SJSA1 (cell line): ENCODE measurements around the gene DDR1. TPM values are rescaled to one million over a fixed set of nuclear protein-coding genes. Genes with fewer than 3 reads are reported as not detected.

Experiments
- DNase-seq, 2 experiments: peaks; one replicate each; pipeline ENCODE4 v3.0.0-alpha.2; 2015 to 2020; ENCODE audit warnings: low spot score in 2 of 2, low read depth in 1 of 2
- H3K27ac ChIP-seq: fragments of 250-450 bp; sonication (Bioruptor Pico); 2 replicates; pipeline ENCODE4 v1.5.1; 2020; ENCODE audit warnings: mild to moderate bottlenecking, moderate library complexity
- H3K27me3 ChIP-seq: fragments of 250-450 bp; sonication (Bioruptor Pico); replicated peaks from 2 replicates; pipeline ENCODE4 v1.5.1; 2020; ENCODE audit warnings: mild to moderate bottlenecking, moderate library complexity
- H3K36me3 ChIP-seq: fragments of 250-450 bp; sonication (Bioruptor Pico); 2 replicates; pipeline ENCODE4 v1.5.1; 2020; ENCODE audit warnings: mild to moderate bottlenecking
- H3K4me1 ChIP-seq: fragments of 250-450 bp; sonication (Bioruptor Pico); replicated peaks from 2 replicates; pipeline ENCODE4 v1.6.1; 2021; ENCODE audit warnings: mild to moderate bottlenecking
- H3K4me3 ChIP-seq: fragments of 250-450 bp; sonication (Bioruptor Pico); 2 replicates; pipeline ENCODE4 v1.5.1; 2020; ENCODE audit warnings: mild to moderate bottlenecking
- H3K9me3 ChIP-seq: fragments of 250-450 bp; sonication (Bioruptor Pico); replicated peaks from 2 replicates; pipeline ENCODE4 v1.5.1; 2020; ENCODE audit warnings: mild to moderate bottlenecking
- total RNA-seq: library from RNA; depleted of rRNA; stranded (reverse); fragments of >200 nt; shearing (Covaris generic); gene quantifications from 2 replicates; pipeline ENCODE4 v1.2.3, GENCODE V29; 2014

Gene DDR1
- total RNA-seq, 1 experiment from 2014 or later, result 18.2 TPM

GRCh38 chr6:30889921-30890645 lies 5.8 kb downstream of the DDR1 start:
- Histone ChIP-seq H3K9me3 (no peaks in the 10 kb centered on the region), H3K4me1 (peaks cover 48% of the 10 kb centered on the region), H3K27ac (no peak overlapping the region), H3K4me3 (no peak overlapping the region), H3K36me3 (peaks cover 29% of the 10 kb centered on the region), H3K27me3 (no peaks in the 10 kb centered on the region)
- DNase-seq, result no peak

GRCh38 chr6:30890646-30891449 lies 6.5 kb downstream of the DDR1 start:
- Histone ChIP-seq H3K4me3 (no peak overlapping the region), H3K27me3 (no peaks in the 10 kb centered on the region), H3K36me3 (peaks cover 29% of the 10 kb centered on the region), H3K9me3 (no peaks in the 10 kb centered on the region), H3K4me1 (peaks cover 40% of the 10 kb centered on the region), H3K27ac (no peak overlapping the region)
- no peak for DNase-seq

- Histone ChIP-seq H3K4me1 (peaks cover 35% of the 10 kb centered on the region), H3K27me3 (no peaks in the 10 kb centered on the region), H3K27ac (no peak overlapping the region), H3K9me3 (no peaks in the 10 kb centered on the region), H3K4me3 (no peak overlapping the region), H3K36me3 (peaks cover 29% of the 10 kb centered on the region)
- no peak for DNase-seq
These were observed 7.1 kb downstream of the DDR1 start for GRCh38 chr6:30891450-30891723.

- H3K36me3 ChIP-seq, result peaks cover 29% of the 10 kb centered on the region
- H3K4me1 ChIP-seq, result peaks cover 29% of the 10 kb centered on the region
- no peaks in the 10 kb centered on the region for H3K27me3 ChIP-seq
- no peak overlapping the region for H3K27ac ChIP-seq
- H3K4me3 ChIP-seq, result no peak overlapping the region
- no peaks in the 10 kb centered on the region for H3K9me3 ChIP-seq
- no peak for DNase-seq
These were observed 7.7 kb downstream of the DDR1 start for GRCh38 chr6:30891816-30892538.

- Histone ChIP-seq H3K27ac (no peak overlapping the region), H3K9me3 (no peaks in the 10 kb centered on the region), H3K4me3 (no peak overlapping the region), H3K27me3 (no peaks in the 10 kb centered on the region), H3K36me3 (peaks cover 32% of the 10 kb centered on the region), H3K4me1 (peaks cover 21% of the 10 kb centered on the region)
- DNase-seq, result no peak
These were observed 8.8 kb downstream of the DDR1 start for GRCh38 chr6:30893001-30893591.

DNA sequence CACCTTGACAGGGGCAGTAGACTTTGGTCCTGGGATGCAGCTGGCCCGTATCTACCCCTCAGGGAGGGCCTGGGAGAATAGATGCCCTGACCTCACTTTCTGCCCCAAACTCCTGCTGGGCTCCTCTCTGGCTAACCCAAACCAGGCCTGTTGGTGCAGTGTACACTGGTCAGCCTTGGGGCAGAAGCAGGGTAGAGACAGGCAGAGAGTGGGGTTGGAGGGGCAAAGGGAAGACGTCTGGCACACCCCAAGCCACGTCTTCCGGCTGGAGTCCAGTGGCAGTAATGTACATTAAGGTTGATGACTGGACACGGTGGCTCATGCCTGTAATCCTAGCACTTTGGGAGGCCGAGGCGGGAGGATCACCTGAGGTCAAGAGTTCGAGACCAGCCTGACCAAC lies 9.3 kb downstream of the DDR1 start:
- H3K4me3 ChIP-seq, result no peak overlapping the region
- no peaks in the 10 kb centered on the region for H3K9me3 ChIP-seq
- peaks cover 16% of the 10 kb centered on the region for H3K4me1 ChIP-seq
- H3K27ac ChIP-seq, result no peak overlapping the region
- DNase-seq, result no peak
- peaks cover 37% of the 10 kb centered on the region for H3K36me3 ChIP-seq
- no peaks in the 10 kb centered on the region for H3K27me3 ChIP-seq

GRCh38 chr6:30894381-30894780 lies 10.1 kb downstream of the DDR1 start:
- Histone ChIP-seq H3K9me3 (no peaks in the 10 kb centered on the region), H3K4me1 (peaks cover 12% of the 10 kb centered on the region), H3K27me3 (no peaks in the 10 kb centered on the region), H3K36me3 (peaks cover 34% of the 10 kb centered on the region), H3K27ac (no peak overlapping the region), H3K4me3 (no peak overlapping the region)
- DNase-seq, result no peak

- Histone ChIP-seq H3K9me3 (no peaks in the 10 kb centered on the region), H3K4me1 (peaks cover 9% of the 10 kb centered on the region), H3K4me3 (no peak overlapping the region), H3K27ac (no peak overlapping the region), H3K27me3 (no peaks in the 10 kb centered on the region), H3K36me3 (peaks cover 32% of the 10 kb centered on the region)
- DNase-seq, result no peak
These were observed 10.6 kb downstream of the DDR1 start for GRCh38 chr6:30894935-30895334.

GRCh38 chr6:30895343-30895742 lies 11.0 kb downstream of the DDR1 start:
- Histone ChIP-seq H3K27ac (no peak overlapping the region), H3K4me3 (no peak overlapping the region), H3K36me3 (peaks cover 29% of the 10 kb centered on the region), H3K27me3 (no peaks in the 10 kb centered on the region), H3K9me3 (no peaks in the 10 kb centered on the region), H3K4me1 (peaks cover 5% of the 10 kb centered on the region)
- DNase-seq, result no peak

- Histone ChIP-seq H3K36me3 (peaks cover 24% of the 10 kb centered on the region), H3K4me3 (no peak overlapping the region), H3K27me3 (no peaks in the 10 kb centered on the region), H3K9me3 (no peaks in the 10 kb centered on the region), H3K4me1 (0 out of 2 replicates have a peak, but pooled peaks cover 3% of the 10 kb centered on the region), H3K27ac (no peak overlapping the region)
- no peak for DNase-seq
These were observed 12.2 kb downstream of the DDR1 start for GRCh38 chr6:30896541-30896940.

GRCh38 chr6:30897882-30898281 lies 13.6 kb downstream of the DDR1 start:
- Histone ChIP-seq H3K9me3 (no peaks in the 10 kb centered on the region), H3K4me1 (0 out of 2 replicates have a peak, but pooled peaks cover 3% of the 10 kb centered on the region), H3K27me3 (no peaks in the 10 kb centered on the region), H3K36me3 (peaks cover 16% of the 10 kb centered on the region), H3K27ac (no peak overlapping the region), H3K4me3 (no peak overlapping the region)
- DNase-seq, result no peak

DNA sequence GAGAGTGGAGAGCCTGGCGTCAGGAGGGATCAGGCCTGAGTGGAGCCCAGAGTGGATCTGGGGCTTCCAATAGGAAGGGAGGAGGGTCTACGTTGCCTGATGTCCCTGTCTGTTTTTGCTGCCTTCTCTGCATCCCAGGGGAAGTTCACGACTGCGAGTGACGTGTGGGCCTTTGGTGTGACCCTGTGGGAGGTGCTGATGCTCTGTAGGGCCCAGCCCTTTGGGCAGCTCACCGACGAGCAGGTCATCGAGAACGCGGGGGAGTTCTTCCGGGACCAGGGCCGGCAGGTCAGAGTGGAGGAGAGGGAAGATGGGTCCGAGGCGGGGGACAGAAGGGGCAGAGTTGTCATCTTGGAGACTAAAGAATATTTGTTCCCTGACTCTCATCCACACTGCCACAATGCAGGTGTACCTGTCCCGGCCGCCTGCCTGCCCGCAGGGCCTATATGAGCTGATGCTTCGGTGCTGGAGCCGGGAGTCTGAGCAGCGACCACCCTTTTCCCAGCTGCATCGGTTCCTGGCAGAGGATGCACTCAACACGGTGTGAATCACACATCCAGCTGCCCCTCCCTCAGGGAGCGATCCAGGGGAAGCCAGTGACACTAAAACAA lies 14.5 kb downstream of the DDR1 start:
- H3K27me3 ChIP-seq, result no peaks in the 10 kb centered on the region
- H3K27ac ChIP-seq, result no peak overlapping the region
- DNase-seq, result no peak
- H3K4me3 ChIP-seq, result no peak overlapping the region
- peaks cover 10% of the 10 kb centered on the region for H3K36me3 ChIP-seq
- H3K4me1 ChIP-seq, result 0 out of 2 replicates have a peak, but pooled peaks cover under 1% of the 10 kb centered on the region
- no peaks in the 10 kb centered on the region for H3K9me3 ChIP-seq

DNA sequence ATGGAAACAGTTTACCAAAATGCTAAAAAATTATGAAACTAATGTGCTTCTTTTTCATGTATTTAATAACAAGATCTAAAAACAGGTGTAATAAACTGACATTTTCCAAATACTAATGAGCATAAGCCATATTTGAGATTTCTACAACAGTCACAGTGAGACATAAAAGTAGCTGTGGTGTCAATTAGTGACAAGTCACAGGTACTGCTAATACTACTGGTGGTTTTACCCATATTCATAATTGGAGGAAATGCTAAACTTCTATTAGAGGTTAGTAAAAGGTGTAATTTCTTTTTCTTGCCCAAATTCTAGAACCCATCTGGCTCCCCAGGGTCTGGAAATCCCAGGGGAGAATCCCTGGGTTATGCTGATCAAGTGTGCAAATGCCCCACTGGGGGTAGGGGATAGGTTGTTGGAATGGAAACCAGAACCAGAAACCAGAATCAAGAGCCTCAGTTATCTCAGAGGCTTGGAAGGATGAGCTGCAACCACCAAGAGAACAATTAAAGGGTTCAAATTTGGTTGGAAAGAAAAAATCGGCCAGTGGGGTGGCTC lies 16.6 kb downstream of the DDR1 start:
- H3K9me3 ChIP-seq, result no peaks in the 10 kb centered on the region
- no peak for DNase-seq
- H3K27me3 ChIP-seq, result no peaks in the 10 kb centered on the region
- no peak overlapping the region for H3K27ac ChIP-seq
- no peak overlapping the region for H3K4me3 ChIP-seq
- no peaks in the 10 kb centered on the region for H3K4me1 ChIP-seq
- peaks cover 10% of the 10 kb centered on the region; the same call in 1 of the 2 replicates for H3K36me3 ChIP-seq
